HG03442 (cell line): ENCODE data around the gene ACOXL.

ENCODE experiments used
- ATAC-seq: cut with Tn5 transposase; IDR thresholded peaks from one replicate; pipeline ENCODE4 v1.9.1; 2021; ENCODE audit warnings: mild to moderate bottlenecking, moderate library complexity; ENCODE audit not compliant: unreplicated experiment

Gene ACOXL

DNA sequence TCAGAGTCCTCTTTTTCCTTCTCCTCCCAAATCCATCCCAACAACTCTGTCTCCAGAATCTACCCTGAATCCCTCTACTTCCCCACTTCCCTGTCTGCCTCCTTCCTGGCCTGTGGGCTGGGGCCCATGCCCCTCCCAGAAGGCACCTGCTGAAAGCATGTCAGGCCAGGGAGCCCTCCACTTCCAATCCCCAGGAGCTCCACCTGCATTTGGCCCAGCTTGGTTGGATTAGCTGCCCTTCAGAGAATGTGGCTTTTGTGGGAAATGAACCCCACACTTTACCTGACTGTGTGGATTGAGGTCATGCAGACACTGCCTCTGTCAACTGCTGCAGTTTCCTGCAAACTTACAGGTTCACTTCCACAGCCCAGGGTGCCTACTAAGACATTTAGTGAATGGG, 58.5 kb downstream of the ACOXL start:
- no peak for ATAC-seq

DNA sequence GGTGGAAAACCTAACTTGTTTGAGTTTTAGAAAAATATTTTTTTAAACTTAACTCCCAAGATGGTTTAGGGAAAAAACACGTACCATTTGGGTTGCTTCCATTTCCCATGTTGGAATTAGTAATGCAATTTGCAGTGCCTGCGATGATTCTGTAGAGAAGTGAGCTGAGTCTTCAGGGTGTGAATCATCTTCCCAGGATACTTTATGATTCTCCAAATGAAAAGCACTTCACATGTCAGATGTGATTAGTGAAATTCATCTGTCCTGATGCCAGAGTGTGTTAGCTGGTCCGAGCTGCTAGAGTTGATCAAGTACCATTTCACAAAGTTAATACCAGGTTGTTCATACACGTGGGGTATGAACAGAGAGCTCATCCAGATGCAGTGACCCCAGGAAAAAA, 59.1 kb downstream of the ACOXL start:
- ATAC-seq, result no peak

DNA sequence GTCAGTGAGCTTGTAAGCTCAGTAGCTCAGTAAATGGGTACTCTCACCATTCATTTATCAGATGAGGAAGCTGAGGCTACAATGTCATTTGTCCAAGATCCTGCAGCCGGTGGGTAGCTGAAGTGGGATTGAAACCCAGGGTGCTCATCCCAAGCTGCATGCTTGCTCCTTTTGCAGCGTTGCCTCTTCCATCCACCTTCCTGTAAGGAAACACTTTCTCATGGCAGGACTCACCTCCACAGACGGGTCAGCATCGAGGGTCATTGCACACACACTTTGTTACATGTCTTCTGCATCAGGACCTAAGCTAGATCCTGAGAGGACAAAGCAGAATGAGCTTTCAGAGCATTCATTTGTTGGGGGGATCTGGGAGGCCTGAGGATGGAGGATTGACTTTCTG, 60.7 kb downstream of the ACOXL start:
- no peak for ATAC-seq

DNA sequence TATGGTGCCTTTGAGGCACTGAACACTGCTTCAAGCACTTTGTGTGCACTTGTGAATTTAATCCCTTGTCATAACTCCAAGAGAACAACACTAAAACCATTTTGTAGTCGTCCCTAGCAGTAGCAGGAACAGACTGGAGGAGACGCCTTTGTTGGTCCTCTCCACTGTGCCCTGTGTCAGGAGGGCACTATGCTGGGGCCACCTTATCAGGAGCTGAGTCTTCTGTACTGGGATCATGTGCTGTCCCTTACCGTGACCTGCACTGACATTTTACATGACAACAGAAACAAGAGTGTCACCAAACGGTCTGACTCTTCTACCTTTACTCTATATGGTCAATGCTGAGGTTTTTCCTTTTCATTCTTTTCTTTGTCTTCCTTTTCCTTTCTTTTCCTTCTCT, 62.0 kb downstream of the ACOXL start:
- ATAC-seq, result no peak

DNA sequence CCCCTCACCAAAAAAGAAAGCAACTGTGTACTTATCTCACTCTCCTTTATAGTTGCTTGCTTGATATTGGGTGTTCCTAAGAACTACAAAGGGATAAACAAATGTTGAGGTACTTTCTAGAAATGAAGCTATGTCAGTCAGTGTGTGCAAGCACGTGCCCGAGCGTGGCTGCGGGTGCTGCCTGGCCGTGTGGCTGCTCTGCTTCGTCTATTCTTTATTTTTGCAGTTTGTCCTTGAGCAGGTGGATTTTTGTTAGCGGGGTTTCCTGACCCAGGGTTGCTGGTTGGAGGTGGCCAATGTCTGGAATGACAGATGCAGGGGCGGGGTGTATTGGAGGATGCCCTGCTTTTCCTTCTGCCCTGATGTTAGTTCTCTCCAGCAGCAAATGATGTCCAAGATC, 62.6 kb downstream of the ACOXL start:
- ATAC-seq, result no peak

DNA sequence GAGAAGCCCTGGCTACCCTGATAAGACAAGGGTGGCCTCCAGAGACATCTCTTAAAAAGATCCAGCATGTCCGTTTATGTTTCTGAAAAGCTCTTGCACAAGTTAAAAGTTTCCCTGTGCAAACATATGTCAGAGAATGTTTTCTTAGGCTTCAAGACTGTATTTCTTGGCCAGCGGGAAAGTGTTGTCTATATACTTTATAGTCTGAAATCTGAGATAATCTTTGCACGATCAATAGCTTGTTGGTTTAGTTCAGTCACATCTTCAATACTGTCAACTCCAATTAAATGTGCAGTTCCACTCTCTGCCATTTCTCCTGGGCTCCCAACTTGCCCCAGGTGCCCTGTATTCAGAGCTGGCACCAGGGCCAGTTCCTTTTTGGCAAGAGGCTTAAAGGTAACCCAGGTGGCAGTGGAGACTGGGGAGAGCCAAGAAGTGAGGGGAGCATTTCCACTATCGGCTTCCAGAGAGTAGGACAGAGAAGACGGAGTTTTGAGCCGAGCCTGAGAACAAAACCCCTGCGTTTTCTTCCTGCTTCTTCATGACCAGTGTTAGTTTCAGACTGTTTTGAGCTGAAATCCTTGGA, 64.4 kb downstream of the ACOXL start:
- no peak for ATAC-seq

DNA sequence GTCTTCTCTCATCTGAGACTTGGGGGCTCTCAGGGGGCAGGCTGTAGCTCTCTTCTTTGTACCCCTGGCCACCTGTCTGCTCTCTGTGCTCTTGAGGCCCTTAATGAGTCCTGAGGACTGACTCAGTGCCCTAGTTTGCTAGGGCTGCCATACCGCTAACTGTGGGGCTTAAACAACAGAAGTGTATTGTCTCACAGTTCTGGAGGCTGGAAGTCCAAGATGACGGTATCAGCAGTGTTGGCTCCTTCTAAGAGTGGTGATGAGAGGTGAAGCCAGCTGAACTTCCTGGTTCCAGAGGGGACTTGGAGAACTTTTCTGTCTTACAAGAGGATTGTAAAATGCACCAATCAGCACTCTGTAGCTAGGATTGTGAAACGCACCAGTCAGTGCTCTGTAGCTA, 67.0 kb downstream of the ACOXL start:
- no peak for ATAC-seq

DNA sequence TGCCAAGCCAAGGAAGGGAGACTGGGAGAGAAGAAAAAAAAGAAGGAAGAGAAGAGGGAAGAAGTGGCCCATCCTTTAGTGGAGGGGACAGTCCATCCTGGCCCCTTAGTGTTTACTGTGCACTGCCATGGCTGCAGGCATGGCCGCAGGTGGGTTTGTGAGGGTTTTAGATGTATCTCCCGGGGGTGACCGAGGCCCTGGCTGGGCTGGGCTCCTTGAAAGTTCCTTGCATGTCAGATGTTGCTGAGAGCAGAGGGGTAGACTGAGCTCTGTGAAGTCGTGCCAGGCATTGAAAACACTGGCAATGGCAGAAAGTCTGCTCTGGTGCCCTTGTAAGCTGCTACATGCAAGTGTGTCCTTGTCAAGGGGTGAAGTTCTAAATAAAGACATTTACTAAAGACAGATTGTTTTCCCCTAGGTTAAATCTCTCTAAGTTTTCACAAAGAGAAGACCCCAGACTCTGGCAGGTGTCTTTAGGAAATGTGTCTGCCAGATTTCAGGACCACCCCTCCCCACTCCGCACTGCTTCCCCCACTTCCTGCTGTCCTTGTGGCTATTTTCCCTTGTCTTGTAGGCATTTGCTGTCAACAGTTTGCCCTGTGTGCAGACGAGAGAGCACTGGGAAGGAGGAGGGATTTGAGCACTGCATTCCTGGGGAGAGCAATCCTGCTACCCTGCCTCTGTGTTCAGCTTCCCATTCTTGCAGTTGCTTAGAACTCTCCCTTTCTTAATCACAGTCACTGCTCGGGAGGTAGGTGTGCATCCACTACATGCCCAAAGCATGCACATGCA, 68.4 kb downstream of the ACOXL start:
- no peak for ATAC-seq

DNA sequence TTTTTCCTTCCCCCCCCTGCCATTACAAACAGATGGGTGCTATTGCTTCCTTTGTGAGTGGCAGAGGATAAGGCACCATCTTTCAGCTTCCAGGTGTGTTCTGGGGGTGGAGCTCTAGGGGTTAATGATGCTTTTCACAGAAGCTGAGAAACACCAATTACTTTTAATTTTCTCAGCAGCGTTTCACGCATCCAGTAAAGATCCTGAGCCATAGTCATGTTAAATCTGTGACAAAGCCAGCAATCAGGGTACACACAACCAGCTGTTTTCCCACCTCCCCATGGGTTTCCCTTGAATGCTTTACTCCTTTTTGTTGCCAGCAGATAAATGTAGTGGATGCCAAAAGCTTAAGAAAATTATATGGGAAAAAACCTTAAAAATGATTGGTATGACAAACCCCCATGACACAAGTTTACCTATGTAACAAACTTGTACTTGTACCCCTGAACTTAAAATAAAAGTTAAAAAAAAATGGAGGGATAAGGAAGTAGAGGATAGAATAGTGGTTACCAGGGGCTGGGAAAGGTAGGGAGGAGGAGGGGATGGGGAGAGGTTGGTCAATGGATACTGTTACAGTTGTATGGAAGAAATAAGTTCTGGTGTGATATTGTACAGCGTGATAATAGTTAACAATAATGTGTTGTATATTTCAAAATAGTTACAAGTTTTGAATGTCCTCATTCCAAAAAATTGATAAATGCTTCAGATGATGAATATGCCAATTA, 70.0 kb downstream of the ACOXL start:
- ATAC-seq, result no peak

DNA sequence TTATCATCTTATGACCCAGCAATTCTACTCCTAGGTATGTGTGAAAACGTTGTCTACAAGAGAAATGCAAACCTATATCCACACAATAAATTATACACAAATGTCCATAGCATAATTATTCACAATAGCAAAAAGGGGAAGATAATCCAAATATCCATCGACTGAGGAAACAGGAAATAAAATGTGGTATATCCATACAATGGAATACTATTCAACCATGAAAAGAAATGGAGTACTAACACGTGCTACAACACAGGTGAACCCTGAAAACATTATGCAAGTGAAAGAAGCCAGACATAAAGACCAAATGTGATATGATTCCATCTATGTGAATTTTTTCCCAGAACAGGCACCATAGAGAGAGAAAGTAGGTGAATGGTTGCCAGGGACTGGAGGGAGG, 72.1 kb downstream of the ACOXL start:
- no peak for ATAC-seq

DNA sequence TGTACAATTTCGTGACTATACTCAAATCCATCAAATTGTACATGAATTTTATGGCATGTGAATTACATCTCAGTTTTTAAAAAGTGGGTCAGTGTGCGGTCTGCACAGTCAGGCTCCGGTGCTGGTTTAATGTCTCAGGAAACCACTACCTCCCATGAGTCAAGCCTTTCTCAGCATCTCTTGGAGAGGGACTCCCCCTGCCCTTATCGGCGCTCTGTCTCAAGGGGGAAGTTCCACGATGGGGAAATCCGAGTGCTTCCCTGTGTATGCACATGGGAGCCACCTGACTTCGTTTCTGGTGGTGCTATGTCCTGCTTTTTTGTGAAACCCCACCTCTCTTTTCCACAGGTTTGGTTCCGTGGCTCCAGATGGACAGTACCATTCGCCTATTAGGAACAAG, 72.5 kb downstream of the ACOXL start:
- peak; percentile 77 for ATAC-seq

DNA sequence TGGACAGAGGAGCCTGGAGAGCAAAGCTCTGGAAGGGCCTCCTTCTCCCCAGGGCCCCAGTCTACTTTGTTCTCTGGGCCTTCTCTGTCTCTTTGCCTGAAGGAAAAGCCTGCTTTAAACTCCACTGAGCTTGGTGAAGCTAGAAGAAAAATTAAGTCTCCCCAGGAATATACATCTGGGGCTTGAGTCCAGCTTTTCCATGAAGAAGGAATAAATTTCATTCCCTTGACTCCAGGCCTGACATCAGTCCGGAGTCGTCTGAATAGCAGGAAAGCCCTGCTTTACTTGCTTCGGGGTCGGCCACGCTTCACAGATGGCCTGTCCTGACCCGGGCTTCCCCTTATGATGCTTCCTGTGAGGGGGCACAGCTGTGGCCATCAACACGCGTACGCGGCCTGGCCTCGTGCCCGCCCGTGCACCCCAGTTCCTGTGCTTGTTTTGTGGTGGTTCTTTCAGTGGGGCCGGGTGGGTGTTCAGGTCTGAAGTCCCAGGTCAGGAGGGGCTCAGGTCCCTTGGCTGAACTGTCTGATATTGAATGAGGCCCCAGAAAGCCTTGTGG, 73.6 kb downstream of the ACOXL start:
- no peak for ATAC-seq

DNA sequence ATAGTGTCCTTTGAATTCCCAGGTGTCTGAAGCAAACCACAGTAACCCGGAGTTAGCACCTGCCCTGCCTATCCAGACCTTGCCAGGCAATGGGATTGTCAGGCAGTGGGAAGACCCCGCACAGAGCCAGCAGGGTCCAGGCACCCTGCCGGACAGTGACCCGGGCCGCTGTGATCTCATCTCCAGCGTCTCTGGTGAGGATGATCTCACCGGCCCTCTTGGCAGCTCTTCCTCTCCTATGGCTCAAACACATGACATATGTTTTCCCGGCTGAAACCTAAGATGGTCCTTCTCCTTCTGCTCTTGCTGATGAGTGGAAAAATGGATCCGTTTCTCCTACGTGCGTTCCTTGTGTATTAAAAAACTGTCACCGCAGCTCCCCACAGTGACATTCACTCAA, 75.1 kb downstream of the ACOXL start:
- ATAC-seq, result no peak

DNA sequence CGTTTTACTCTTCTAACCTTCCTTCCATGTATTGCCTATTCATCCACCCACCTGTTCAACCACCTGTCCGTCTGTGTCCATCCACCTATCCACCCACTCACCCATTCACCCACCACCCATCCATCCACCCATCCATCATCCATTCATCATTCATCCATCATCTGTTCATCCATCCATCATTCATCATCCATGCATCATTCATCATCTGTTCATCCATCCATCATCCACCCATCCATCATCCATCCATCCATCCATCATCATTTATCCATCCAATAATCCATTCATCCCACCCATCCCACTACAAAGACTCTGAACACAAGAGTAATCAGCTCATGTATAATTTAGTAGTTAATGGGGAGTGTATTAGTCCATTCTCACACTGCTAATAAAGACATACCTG, 78.0 kb downstream of the ACOXL start:
- no peak for ATAC-seq

DNA sequence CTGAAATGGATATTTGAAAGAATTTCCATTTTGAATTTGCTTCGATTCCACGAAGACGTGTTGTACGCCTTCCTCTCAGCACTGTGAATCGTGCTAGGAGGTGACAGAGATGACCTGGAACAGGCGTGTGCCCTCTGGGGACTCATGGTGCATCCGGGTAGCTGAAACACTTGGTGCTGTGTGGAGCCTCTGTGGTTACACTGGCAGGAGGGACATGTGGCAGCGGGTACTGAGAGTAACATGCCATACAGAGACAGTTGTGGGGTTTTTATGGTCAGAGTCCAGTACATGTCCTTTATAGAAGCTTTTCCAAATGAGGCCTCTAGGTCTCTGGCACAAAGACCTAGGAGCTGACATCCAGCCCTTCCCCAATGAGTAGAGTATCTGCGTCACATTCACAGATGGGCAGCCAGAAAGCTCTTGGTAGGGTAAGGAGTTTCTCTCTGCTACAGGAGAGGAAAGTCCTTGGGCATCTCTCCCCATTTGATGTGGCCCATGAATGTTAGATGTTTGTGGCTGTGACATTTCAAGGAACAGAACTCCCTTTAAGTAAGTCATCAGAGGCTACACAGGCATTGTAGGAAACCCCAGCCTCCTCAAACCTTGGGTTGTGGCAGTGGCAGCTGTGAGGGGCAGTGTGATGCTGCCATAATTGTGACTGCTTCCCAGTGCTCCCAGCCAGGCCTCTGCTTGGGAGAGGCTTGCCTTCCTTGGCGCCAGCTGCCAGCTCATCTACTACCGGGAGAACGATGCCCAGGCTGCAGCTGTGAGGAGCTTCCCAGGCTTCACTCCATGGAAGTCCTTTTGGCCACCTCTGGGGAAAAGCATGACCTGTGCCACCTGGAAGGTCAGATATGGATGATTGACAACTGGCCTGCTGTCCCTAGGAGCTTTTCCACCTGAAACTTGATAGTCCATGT, 80.6 kb downstream of the ACOXL start:
- ATAC-seq, result no peak

DNA sequence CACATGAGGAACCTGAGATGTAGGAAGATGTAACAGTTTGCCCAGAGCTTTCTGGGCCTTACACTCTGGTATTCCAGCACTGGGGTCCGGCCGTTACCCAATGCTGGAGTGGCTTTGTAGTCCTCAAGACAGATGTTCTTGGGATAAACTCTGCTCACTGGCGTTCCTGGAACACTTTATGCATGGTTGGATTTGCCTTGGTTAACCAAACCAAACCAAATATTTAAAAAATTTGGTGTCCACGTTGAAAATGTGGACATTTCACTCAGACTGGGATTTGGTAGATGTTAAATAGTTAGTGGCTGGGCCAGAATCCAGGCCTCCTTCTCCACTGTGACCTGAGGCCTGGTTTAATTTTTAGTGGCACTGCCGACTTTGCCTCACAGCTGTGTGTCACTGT, 81.5 kb downstream of the ACOXL start:
- ATAC-seq, result no peak

DNA sequence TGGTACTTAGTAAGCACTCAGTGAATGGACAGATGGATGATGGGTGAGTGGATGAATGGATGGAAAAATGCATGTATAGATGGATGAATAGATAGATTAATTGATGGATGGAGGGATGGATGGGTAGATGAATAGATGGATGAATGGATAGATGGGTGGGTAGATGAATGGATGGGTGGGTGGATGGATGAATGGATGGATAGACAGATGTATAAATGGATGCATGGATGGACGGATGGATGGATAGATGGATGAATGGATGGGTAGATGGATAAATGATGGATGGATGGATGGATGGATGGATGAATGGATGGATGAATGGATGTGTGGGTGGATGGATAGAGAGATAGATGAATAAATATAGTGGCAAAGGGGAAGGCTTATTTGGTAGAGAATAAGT, 83.6 kb downstream of the ACOXL start:
- ATAC-seq, result no peak

DNA sequence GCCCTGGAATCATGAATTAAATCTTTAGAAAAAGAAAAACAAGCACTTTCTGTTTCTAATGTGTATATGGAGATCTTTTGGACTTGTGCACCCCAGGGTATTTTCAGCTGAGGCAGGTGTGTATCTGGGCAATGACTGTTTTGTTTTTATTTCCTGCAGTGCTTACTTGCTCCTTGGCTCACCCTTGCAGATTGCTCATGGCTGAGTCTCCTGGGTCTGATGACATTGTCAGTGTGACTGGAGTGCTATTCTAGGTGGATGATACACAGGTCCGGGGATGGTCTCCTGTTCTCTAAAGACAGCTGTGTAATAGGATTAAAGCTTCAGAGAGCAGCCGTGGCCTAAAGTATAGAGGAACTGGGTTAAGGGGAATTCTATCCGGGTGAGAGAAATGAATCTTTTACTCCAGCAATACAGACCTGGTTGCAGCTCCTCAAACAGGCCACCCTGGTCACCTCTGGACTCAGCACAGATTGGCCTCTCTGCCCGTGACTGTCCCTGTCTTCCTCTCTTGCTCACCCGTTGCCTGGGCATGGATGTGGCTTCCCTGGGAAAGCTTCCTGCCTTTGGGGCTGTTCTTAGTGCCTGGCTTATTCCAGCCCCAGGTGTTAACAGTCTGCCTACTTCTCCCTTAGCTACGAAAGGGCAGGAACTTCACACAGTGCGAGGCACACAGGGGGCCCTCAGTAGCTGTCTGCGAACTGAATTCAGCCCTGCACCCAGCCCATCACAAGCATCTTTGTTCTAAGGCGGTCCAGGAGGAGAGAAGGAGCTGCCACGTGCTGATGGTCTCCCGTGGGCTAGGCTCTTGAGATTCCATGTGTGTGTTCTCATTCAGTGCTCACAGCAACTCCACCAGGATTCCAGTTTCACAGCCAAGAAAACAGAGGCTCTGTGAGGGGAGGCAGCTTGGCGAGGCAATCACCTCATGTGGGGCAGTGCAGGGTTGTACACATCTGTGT, 84.3 kb downstream of the ACOXL start:
- no peak for ATAC-seq

DNA sequence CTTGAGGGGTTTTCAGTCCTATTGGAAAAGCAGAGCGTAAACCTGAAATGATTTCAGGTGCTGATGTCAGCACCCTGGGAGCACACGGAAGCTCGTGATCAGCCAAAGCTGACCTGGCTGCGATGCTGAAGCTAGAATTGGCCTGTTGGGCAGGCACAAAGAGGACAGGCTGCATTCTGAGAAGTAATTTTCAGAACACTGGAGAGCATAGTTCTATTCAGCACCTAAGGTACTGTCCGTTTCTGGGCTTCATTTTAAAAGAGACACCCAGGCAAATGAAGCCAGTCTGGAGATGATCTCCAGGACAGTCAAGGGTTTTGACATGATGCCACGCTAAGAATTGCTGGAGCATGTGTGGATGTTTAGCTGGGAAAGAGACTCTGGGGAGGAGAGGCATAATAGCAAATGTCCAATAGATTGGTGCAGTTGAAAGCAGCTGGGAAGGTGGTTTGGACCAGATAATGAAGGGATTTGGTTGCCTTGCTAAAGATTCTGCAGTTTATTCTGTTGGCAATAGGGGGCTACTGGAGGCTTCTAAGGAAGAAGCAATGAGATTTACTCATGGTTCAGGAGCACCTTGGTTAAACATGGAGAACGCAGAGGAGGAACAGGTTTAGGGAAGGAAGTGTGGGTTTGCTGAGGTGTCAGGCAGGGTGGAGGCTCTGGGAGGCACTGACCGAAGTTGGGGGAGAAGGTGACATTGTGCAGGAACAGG, 86.6 kb downstream of the ACOXL start:
- ATAC-seq, result no peak
